ENCODE measurements around the gene NQO2. TPM values are rescaled to one million over a fixed set of nuclear protein-coding genes. Genes with fewer than 3 reads are reported as not detected.

The NQO2 gene
- total RNA-seq, 1 experiment from 2014 or later: 35.8 TPM

DNA sequence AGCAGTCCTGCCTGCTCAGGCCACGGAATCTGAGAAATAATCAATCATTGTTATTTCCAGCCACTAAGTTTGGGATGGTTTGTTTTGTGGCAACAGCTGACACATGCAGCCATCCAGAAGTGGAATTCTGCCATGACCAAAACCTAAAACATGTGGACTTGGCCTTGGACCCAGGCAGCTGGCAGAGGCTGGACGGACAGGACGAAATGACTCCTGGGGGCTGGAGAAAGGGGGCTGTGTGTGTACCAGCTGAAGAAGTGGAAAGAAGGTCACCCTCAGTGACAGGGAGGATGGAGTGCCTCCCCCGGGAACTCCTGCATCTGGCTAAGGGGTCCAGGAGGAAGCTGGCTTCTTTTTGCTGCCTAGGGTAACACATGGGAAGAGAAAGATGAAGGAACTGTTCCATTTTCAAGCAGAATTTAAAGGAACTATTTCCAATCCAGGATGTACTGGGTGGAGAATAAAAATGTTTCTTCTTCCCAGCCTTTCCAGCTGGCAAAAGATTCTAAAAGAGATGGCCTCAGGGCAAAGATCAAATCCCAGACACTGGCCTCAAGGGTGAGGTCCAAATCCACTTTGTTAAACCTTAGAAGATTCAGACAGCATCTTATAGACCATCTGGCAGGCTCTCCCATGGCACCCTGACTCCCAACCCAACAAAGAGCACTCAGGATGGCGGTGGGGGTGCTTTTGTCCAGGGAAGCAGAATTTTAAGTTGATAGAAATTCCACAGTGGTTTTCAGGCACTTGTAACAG lies 42.6 kb upstream of the NQO2 start:
- CTCF ChIA-PET: no interaction called here
- no peak for TF ChIP-seq CTCF (IDR thresholded peaks at IDR 0.05; ENCODE audit: insufficient read depth in 1 of 2, low read depth in 1 of 2, low read length in 1 of 2, severe bottlenecking in 1 of 2, unreplicated experiment in 1 of 2)
- no TSS peak for BruUV-seq (replicated peaks)

DNA sequence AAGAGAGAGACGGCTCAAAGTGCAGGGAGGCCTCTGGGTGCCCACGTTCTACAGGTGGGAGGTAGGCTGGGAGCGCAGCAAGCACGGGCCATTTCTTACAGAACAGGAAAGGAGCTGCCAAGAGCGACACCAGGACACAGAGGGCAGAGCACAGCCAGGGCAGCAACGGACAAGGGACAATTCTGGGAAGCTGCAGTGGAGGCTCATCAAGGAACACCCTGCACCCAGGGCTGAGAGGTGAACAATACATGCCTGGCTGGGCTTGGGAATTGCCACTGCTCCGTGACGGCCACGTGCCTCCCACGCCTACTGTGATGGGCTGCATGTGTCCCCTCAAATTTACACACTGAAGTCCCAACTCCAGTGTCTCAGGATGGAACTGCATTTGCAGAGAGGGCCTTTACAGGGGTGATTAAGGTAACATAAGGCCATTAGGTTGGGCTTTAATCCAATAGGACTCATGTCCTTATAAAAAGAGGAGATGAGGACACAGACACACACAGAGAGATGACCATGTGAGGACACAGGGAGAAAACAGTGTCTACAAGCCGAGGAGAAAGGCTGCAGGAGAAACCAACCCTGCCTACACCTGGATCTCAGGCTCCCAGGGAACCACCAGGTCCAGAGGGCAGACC lies 41.9 kb upstream of the NQO2 start:
- H3K27me3 ChIP-seq (replicated peaks; ENCODE audit: control insufficient read depth, insufficient read depth, low read length): no peaks in the 10 kb centered on the region
- no peaks in the 10 kb centered on the region for H3K36me3 ChIP-seq (ENCODE audit: control insufficient read depth, insufficient read depth, low read length)
- H3K4me1 ChIP-seq: peaks cover 30% of the 10 kb centered on the region
- TF ChIP-seq CTCF (IDR thresholded peaks at IDR 0.05; ENCODE audit: insufficient read depth in 1 of 2, low read depth in 1 of 2, low read length in 1 of 2, severe bottlenecking in 1 of 2, unreplicated experiment in 1 of 2): no peak
- no peaks in the 10 kb centered on the region for H3K9me3 ChIP-seq
- Mint-ChIP-seq H3K27me3 (ENCODE audit: insufficient read depth, unreplicated experiment) (no peaks in the 10 kb centered on the region), H3K27ac (ENCODE audit: unreplicated experiment) (no peak overlapping the region), H3K4me1 (ENCODE audit: low read depth, unreplicated experiment) (peaks cover 34% of the 10 kb centered on the region), H3K9me3 (ENCODE audit: unreplicated experiment) (no peaks in the 10 kb centered on the region), H3K36me3 (ENCODE audit: insufficient read depth, unreplicated experiment) (no peaks in the 10 kb centered on the region), H3K4me3 (ENCODE audit: unreplicated experiment) (no peak overlapping the region)
- no peak for DNase-seq
- ChIA-PET POLR2A (no interaction called here), CTCF (no interaction called here)
- no TSS peak for BruUV-seq (replicated peaks)
- intact Hi-C loops (cut with micrococcal nuclease; ENCODE audit: unreplicated experiment): no loop called here
- no peak overlapping the region for H3K4me3 ChIP-seq (ENCODE audit: low read depth, low read length)

More for the DNA sequence above, 42.6 kb upstream of the NQO2 start:
- no peaks in the 10 kb centered on the region for H3K27me3 ChIP-seq (replicated peaks; ENCODE audit: control insufficient read depth, insufficient read depth, low read length)
- H3K9me3 Mint-ChIP-seq (ENCODE audit: unreplicated experiment): no peaks in the 10 kb centered on the region
- H3K27ac Mint-ChIP-seq (ENCODE audit: unreplicated experiment): no peak overlapping the region
- H3K4me3 Mint-ChIP-seq (ENCODE audit: unreplicated experiment): no peak overlapping the region
- H3K36me3 ChIP-seq (ENCODE audit: control insufficient read depth, insufficient read depth, low read length): no peaks in the 10 kb centered on the region
- no peak overlapping the region for H3K4me3 ChIP-seq (ENCODE audit: low read depth, low read length)
- no peaks in the 10 kb centered on the region for H3K9me3 ChIP-seq
- H3K27me3 Mint-ChIP-seq (ENCODE audit: insufficient read depth, unreplicated experiment): no peaks in the 10 kb centered on the region
- intact Hi-C loops (cut with micrococcal nuclease; ENCODE audit: unreplicated experiment): no loop called here
- peaks cover 31% of the 10 kb centered on the region for H3K4me1 Mint-ChIP-seq (ENCODE audit: low read depth, unreplicated experiment)
- DNase-seq: no peak
- H3K36me3 Mint-ChIP-seq (ENCODE audit: insufficient read depth, unreplicated experiment): peaks cover 5% of the 10 kb centered on the region
- peaks cover 24% of the 10 kb centered on the region for H3K4me1 ChIP-seq
- POLR2A ChIA-PET: no interaction called here

DNA sequence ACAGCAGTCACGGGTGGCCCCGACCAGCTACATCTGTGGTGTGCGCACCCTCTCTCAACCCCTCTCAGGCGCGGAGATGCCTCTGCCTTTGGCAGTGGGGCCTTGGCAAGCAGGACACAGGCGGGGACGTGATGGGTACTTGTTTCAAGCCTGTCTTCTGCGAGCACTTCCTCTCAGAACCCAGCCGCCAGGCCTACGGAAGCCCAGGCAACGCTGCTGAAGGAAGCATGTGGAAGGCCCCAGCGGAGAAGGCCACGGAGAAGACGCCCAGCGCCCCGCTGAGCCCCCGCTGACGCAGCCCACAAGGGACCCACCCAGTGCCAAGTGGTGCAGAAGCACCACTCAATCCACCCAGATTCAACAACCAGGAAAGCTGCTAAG lies 41.4 kb upstream of the NQO2 start:
- POLR2A ChIA-PET: no interaction called here
- H3K9me3 ChIP-seq: no peaks in the 10 kb centered on the region
- no peaks in the 10 kb centered on the region for H3K36me3 ChIP-seq (ENCODE audit: control insufficient read depth, insufficient read depth, low read length)
- no peak for TF ChIP-seq CTCF (IDR thresholded peaks at IDR 0.05; ENCODE audit: insufficient read depth in 1 of 2, low read depth in 1 of 2, low read length in 1 of 2, severe bottlenecking in 1 of 2, unreplicated experiment in 1 of 2)
- CTCF ChIA-PET: no interaction called here
- no TSS peak for BruUV-seq (replicated peaks)
- DNase-seq: no peak
- Mint-ChIP-seq H3K36me3 (ENCODE audit: insufficient read depth, unreplicated experiment) (no peaks in the 10 kb centered on the region), H3K27ac (ENCODE audit: unreplicated experiment) (no peak overlapping the region), H3K27me3 (ENCODE audit: insufficient read depth, unreplicated experiment) (no peaks in the 10 kb centered on the region), H3K4me3 (ENCODE audit: unreplicated experiment) (no peak overlapping the region), H3K9me3 (ENCODE audit: unreplicated experiment) (no peaks in the 10 kb centered on the region), H3K4me1 (ENCODE audit: low read depth, unreplicated experiment) (peaks cover 34% of the 10 kb centered on the region)
- intact Hi-C loops (cut with micrococcal nuclease; ENCODE audit: unreplicated experiment): no loop called here
- no peak overlapping the region for H3K4me3 ChIP-seq (ENCODE audit: low read depth, low read length)
- no peaks in the 10 kb centered on the region for H3K27me3 ChIP-seq (replicated peaks; ENCODE audit: control insufficient read depth, insufficient read depth, low read length)
- peaks cover 35% of the 10 kb centered on the region for H3K4me1 ChIP-seq
